Panc1 (cell line): Measurements from ENCODE around the gene FAM83B. TPM values are rescaled to one million over a fixed set of nuclear protein-coding genes. Genes with fewer than 3 reads are reported as not detected.

ENCODE experiments used
- ATAC-seq: fragments of 200-7000 bp; cut with Tn5 transposase; 2 replicates; pipeline ENCODE4 v1.9.1; 2020; ENCODE audit warnings: mild to moderate bottlenecking, moderate library complexity
- BruUV-seq: library from RNA; stranded (reverse); fragments of 400-500 nt; replicated peaks from 2 replicates; lab custom pipeline; 2021; lab: Mats Ljungman, UMichigan
- CTCF ChIA-PET: fragments of 300-600 bp; sonication (Branson Sonifier 250); formaldehyde crosslinking; loops from one replicate; lab custom pipeline; 2022; ENCODE audit warnings: antibody characterized with exemption; lab: Charles Lee
- POLR2A ChIA-PET: fragments of 300-600 bp; sonication (Branson Sonifier 250); formaldehyde crosslinking; loops from one replicate; lab custom pipeline; 2022; ENCODE audit warnings: antibody characterized with exemption; lab: Charles Lee
- DNase-seq: peaks from one replicate; pipeline ENCODE4 v3.0.0-alpha.2; 2010; ENCODE audit warnings: low read depth, low spot score
- H3K27ac ChIP-seq: 2 replicates; pipeline ENCODE4 v1.5.1; 2011; ENCODE audit warnings: mild to moderate bottlenecking, low read length, inconsistent platforms
- H3K27me3 ChIP-seq: fragments of 200-500 bp; sonication (Bioruptor generic); 2 replicates; pipeline ENCODE4 v1.6.0; 2014; ENCODE audit warnings: low read length, inconsistent platforms; ENCODE audit not compliant: control insufficient read depth, insufficient read depth
- H3K36me3 ChIP-seq: fragments of 200-500 bp; sonication (Bioruptor generic); 2 replicates; pipeline ENCODE4 v1.5.1; 2014; ENCODE audit warnings: inconsistent platforms, mild to moderate bottlenecking, low read length, moderate library complexity; ENCODE audit not compliant: control insufficient read depth, insufficient read depth
- H3K4me1 ChIP-seq: 2 replicates; pipeline ENCODE4 v1.5.1; 2011; ENCODE audit warnings: inconsistent platforms, mild to moderate bottlenecking, low read length, moderate library complexity; ENCODE audit not compliant: control insufficient read depth, insufficient read depth
- H3K4me3 ChIP-seq, 2 experiments: 2 replicates each; pipeline ENCODE4 v1.5.1; 2011 to 2012; ENCODE audit warnings: low read depth in 2 of 2, low read length in 2 of 2, mild to moderate bottlenecking in 2 of 2, inconsistent platforms in 1 of 2, moderate library complexity in 1 of 2
- H3K9me3 ChIP-seq: fragments of 200-500 bp; sonication (Bioruptor generic); 2 replicates; pipeline ENCODE4 v1.5.1; 2014; ENCODE audit warnings: low read depth, mild to moderate bottlenecking, inconsistent platforms, low read length, moderate library complexity; ENCODE audit not compliant: control insufficient read depth, insufficient read depth
- POLR2AphosphoS5 ChIP-seq: IDR thresholded peaks from 2 replicates; pipeline ENCODE4 v1.6.1; 2012; ENCODE audit warnings: mild to moderate bottlenecking, low read depth, low read length, moderate library complexity
- SIN3A ChIP-seq: IDR thresholded peaks from 2 replicates; pipeline ENCODE4 v1.6.1; 2012; ENCODE audit warnings: low read depth, mild to moderate bottlenecking, low read length, moderate library complexity, borderline replicate concordance; ENCODE audit not compliant: insufficient read depth
- TCF7L2 ChIP-seq: IDR thresholded peaks from 2 replicates; pipeline ENCODE4 v1.6.1; 2011; ENCODE audit warnings: mild to moderate bottlenecking, low read depth, low read length, inconsistent platforms
- in situ Hi-C: cut with HindIII; loops from 2 replicates; pipeline ENCODE4 v1.10.0; 2016; ENCODE audit warnings: low sequenced_read_pairs, low pct_unique_long_range_greater_than_20kb
- intact Hi-C: fragments of 100-400 bp; cut with micrococcal nuclease; formaldehyde crosslinking; loops from one replicate; pipeline ENCODE4 v1.10.0; 2022; ENCODE audit not compliant: unreplicated experiment
- total RNA-seq: library from RNA; stranded (reverse); gene quantifications from one replicate; pipeline ENCODE4 v1.2.1, GENCODE V29; 2021; ENCODE audit not compliant: unreplicated experiment
- TF ChIP-seq, protein P1 (sequence below): fragments of 450-650 bp; IDR thresholded peaks from 2 replicates; pipeline ENCODE4 v1.5.1; 2017; ENCODE audit warnings: mild to moderate bottlenecking
- TF ChIP-seq, protein P2 (sequence below), 2 experiments: IDR thresholded peaks; 2 replicates each; pipeline ENCODE4 v1.6.1; 2011 to 2012; ENCODE audit warnings: low read depth in 2 of 2, control low read depth in 1 of 2, low read length in 1 of 2, mild to moderate bottlenecking in 1 of 2, moderate library complexity in 1 of 2; ENCODE audit not compliant: insufficient read depth in 1 of 2

FAM83B gene
- total RNA-seq, 1 experiment from 2014 or later: not detected

DNA sequence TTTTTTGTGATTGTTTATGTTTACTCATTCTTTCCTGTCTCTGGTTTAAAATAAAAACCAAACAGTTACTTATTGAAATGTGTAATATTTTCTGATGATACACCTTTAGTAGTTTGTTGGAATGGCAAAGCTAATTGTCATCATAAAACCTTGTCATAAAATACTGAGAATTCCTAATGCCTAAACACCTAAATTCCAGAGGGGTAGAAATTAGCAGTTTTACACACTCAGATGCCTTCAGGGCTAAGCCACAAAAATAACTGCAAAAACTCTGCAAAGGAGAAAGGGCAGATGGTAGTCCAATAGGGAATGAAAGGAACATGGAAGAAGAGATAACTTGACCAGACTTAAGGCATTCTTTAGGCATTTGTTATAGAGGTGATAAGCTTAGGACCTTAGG is 30.3 kb downstream of the FAM83B start:
- BruUV-seq: no TSS peak

DNA sequence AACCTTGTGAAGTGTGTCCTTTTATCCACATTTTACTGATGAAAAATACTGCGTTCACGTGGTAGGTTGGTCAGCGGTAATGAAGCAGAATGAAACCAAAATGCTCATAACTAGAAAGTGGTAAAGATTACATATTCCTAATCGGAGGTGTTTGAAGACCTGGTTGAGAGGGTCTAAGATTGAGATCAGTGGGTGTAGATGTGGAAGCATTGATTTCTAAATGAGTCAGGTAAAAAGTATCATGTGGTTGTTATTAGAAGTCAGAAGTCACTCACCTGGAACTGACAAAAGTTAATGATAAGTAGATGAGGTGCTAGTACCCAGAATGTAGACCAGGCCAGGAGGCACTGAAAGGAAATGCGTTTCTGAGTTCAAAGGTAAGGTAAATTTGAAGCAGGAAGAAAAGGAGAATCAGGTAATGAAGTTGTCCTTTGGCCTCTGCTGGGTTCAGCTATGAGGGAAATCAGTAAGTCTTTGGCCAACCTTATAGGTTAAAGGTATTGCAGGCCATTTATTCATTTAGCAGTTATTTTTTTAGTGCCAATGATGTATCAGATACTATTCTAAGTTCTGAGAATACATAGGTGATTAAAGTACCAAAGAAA is 31.2 kb downstream of the FAM83B start:
- ATAC-seq (no peak), DNase-seq (no peak)
- Histone ChIP-seq H3K4me1 (no peaks in the 10 kb centered on the region), H3K27me3 (no peaks in the 10 kb centered on the region), H3K27ac (no peak overlapping the region), H3K4me3 (no peak overlapping the region), H3K36me3 (no peaks in the 10 kb centered on the region), H3K9me3 (no peaks in the 10 kb centered on the region)
- intact Hi-C loops: no loop called here
- ChIA-PET CTCF (no interaction called here), POLR2A (no interaction called here)
- in situ Hi-C loops: no loop called here
- TF ChIP-seq SIN3A: no peak
- TF ChIP-seq, protein P1, sequence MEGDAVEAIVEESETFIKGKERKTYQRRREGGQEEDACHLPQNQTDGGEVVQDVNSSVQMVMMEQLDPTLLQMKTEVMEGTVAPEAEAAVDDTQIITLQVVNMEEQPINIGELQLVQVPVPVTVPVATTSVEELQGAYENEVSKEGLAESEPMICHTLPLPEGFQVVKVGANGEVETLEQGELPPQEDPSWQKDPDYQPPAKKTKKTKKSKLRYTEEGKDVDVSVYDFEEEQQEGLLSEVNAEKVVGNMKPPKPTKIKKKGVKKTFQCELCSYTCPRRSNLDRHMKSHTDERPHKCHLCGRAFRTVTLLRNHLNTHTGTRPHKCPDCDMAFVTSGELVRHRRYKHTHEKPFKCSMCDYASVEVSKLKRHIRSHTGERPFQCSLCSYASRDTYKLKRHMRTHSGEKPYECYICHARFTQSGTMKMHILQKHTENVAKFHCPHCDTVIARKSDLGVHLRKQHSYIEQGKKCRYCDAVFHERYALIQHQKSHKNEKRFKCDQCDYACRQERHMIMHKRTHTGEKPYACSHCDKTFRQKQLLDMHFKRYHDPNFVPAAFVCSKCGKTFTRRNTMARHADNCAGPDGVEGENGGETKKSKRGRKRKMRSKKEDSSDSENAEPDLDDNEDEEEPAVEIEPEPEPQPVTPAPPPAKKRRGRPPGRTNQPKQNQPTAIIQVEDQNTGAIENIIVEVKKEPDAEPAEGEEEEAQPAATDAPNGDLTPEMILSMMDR: no peak
- TF ChIP-seq TCF7L2: no peak
- TF ChIP-seq, protein P2, sequence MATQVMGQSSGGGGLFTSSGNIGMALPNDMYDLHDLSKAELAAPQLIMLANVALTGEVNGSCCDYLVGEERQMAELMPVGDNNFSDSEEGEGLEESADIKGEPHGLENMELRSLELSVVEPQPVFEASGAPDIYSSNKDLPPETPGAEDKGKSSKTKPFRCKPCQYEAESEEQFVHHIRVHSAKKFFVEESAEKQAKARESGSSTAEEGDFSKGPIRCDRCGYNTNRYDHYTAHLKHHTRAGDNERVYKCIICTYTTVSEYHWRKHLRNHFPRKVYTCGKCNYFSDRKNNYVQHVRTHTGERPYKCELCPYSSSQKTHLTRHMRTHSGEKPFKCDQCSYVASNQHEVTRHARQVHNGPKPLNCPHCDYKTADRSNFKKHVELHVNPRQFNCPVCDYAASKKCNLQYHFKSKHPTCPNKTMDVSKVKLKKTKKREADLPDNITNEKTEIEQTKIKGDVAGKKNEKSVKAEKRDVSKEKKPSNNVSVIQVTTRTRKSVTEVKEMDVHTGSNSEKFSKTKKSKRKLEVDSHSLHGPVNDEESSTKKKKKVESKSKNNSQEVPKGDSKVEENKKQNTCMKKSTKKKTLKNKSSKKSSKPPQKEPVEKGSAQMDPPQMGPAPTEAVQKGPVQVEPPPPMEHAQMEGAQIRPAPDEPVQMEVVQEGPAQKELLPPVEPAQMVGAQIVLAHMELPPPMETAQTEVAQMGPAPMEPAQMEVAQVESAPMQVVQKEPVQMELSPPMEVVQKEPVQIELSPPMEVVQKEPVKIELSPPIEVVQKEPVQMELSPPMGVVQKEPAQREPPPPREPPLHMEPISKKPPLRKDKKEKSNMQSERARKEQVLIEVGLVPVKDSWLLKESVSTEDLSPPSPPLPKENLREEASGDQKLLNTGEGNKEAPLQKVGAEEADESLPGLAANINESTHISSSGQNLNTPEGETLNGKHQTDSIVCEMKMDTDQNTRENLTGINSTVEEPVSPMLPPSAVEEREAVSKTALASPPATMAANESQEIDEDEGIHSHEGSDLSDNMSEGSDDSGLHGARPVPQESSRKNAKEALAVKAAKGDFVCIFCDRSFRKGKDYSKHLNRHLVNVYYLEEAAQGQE (IDR thresholded peaks at IDR 0.05; ENCODE audit: insufficient read depth in 1 of 2, low read depth in 2 of 2, low read length in 1 of 2): no peak
- no peak for TF ChIP-seq POLR2AphosphoS5
- no TSS peak for BruUV-seq

More for the DNA sequence above, 30.3 kb downstream of the FAM83B start:
- in situ Hi-C loops (no loop called here), intact Hi-C loops (no loop called here)
- no peak overlapping the region for H3K4me3 ChIP-seq
- ATAC-seq: no peak
- TF ChIP-seq, protein P2 (IDR thresholded peaks at IDR 0.05; ENCODE audit: insufficient read depth in 1 of 2, low read depth in 2 of 2, low read length in 1 of 2): no peak
- no peak for TF ChIP-seq TCF7L2
- TF ChIP-seq, protein P1: no peak
- no peak for TF ChIP-seq POLR2AphosphoS5
- TF ChIP-seq SIN3A: no peak
- no peaks in the 10 kb centered on the region for H3K9me3 ChIP-seq
- H3K4me1 ChIP-seq: no peaks in the 10 kb centered on the region
- ChIA-PET POLR2A (no interaction called here), CTCF (no interaction called here)
- DNase-seq: no peak
- no peaks in the 10 kb centered on the region for H3K36me3 ChIP-seq
- H3K27me3 ChIP-seq: no peaks in the 10 kb centered on the region
- H3K27ac ChIP-seq: no peak overlapping the region
